Measurements from ENCODE around the gene PDPK1.
A peak's percentile ranks its signal among the peaks of the same experiment; 100 is the strongest.

PDPK1 gene

GRCh38 chr16:2499890-2500429 is 37.9 kb upstream of the PDPK1 start:
- TF ChIP-seq CTCF (IDR thresholded peaks at IDR 0.05; ENCODE audit: control extremely low read depth, extremely low read depth, low read depth, missing control alignments) = no peak
- no peak for DNase-seq (ENCODE audit: extremely low spot score)
- CTCF ChIA-PET = interaction anchor here (1.0 to 3.9 kb wide), 11 partner anchors 10 to 306 kb away, joined by 3 to 36 read pairs (median 7); partner anchors contain the start of gene CCNF
- POLR2A ChIA-PET = no interaction called here

GRCh38 chr16:2500430-2500917 is 37.3 kb upstream of the PDPK1 start:
- DNase-seq (ENCODE audit: extremely low spot score) = no peak
- CTCF ChIA-PET = interaction anchor here (0.6 to 3.9 kb wide), 33 partner anchors 11 to 306 kb away, joined by 3 to 36 read pairs (median 4); partner anchors contain the start of genes ABCA3, CCNF, ECI1 and RNPS1
- POLR2A ChIA-PET = interaction anchor here (1.0 kb wide), 1 partner anchor 345 kb away, joined by 3 read pairs; the partner anchor contains the start of gene TRAF7

GRCh38 chr16:2500918-2501750 is 36.7 kb upstream of the PDPK1 start:
- DNase-seq (ENCODE audit: extremely low spot score) = peak; percentile 89
- ChIA-PET CTCF (interaction anchor here (0.6 to 3.9 kb wide), 46 partner anchors 10 to 348 kb away, joined by 3 to 36 read pairs (median 3); partner anchors contain the start of genes ABCA3, AMDHD2, CCNF and ECI1), POLR2A (interaction anchor here (1.0 kb wide), 1 partner anchor 346 kb away, joined by 3 read pairs; the partner anchor contains the start of gene TRAF7)
- peak; percentile 94 for TF ChIP-seq CTCF (IDR thresholded peaks at IDR 0.05; ENCODE audit: control extremely low read depth, extremely low read depth, low read depth, missing control alignments)

More at GRCh38 chr16:2500430-2500917, 37.3 kb upstream of the PDPK1 start:
- no peak for TF ChIP-seq CTCF (IDR thresholded peaks at IDR 0.05; ENCODE audit: control extremely low read depth, extremely low read depth, low read depth, missing control alignments)

- ChIA-PET POLR2A (no interaction called here), CTCF (interaction anchor here (0.7 to 3.9 kb wide), 37 partner anchors 9 to 349 kb away, joined by 3 to 36 read pairs (median 4); partner anchors contain the start of genes ABCA3, AMDHD2, CCNF and ECI1)
- DNase-seq (ENCODE audit: extremely low spot score) = no peak
- TF ChIP-seq CTCF (IDR thresholded peaks at IDR 0.05; ENCODE audit: control extremely low read depth, extremely low read depth, low read depth, missing control alignments) = no peak
Observed at GRCh38 chr16:2501946-2502895, 35.6 kb upstream of the PDPK1 start.

- TF ChIP-seq CTCF (IDR thresholded peaks at IDR 0.05; ENCODE audit: control extremely low read depth, extremely low read depth, low read depth, missing control alignments) = no peak
- ChIA-PET CTCF (no interaction called here), POLR2A (no interaction called here)
- no peak for DNase-seq (ENCODE audit: extremely low spot score)
Observed at GRCh38 chr16:2505695-2506094, 32.1 kb upstream of the PDPK1 start.

All from GM10248 (cell line).